Endothelial cell of umbilical vein (primary cell): ENCODE data around the gene KDM7A. TPM values are rescaled to one million over a fixed set of nuclear protein-coding genes. Genes with fewer than 3 reads are reported as not detected.

Source experiments
- BruUV-seq: library from RNA; stranded (reverse); fragments of 400-500 nt; replicated peaks from 2 replicates; lab custom pipeline; 2021; lab: Mats Ljungman, UMichigan
- CTCF ChIA-PET: fragments of 300-600, 350-600 bp; sonication (Branson Sonifier 250); formaldehyde crosslinking; loops from one replicate; lab custom pipeline; 2021; ENCODE audit warnings: antibody characterized with exemption, inconsistent platforms; lab: Charles Lee
- POLR2A ChIA-PET: fragments of 300-600, 350-600 bp; sonication (Branson Sonifier 250); formaldehyde crosslinking; loops from one replicate; lab custom pipeline; 2021; ENCODE audit warnings: antibody characterized with exemption, inconsistent platforms; lab: Charles Lee
- DNase-seq: peaks from one replicate; pipeline ENCODE4 v3.0.0-alpha.2; 2011; ENCODE audit warnings: low read depth, low spot score
- FAIRE-seq: peaks from 2 replicates; lab custom pipeline; 2011; peaks lifted over from hg19 to GRCh38; lab: Jason Lieb, UNC
- H2AFZ ChIP-seq: 2 replicates; pipeline ENCODE4 v1.6.0; 2012; ENCODE audit warnings: low read depth, low read length, control low read depth, inconsistent platforms
- H3K27ac ChIP-seq: 2 replicates; pipeline ENCODE4 v1.5.1; 2011; ENCODE audit warnings: low read depth, mild to moderate bottlenecking, control low read depth, low read length, moderate library complexity; ENCODE audit not compliant: insufficient read depth
- H3K27me3 ChIP-seq, 2 experiments: 2 replicates each; pipeline versions ENCODE4 v1.6.0 to v1.6.1; 2011; ENCODE audit warnings: low read length in 2 of 2, mixed read lengths in 1 of 2; ENCODE audit not compliant: control insufficient read depth in 2 of 2, insufficient read depth in 2 of 2
- H3K36me3 ChIP-seq, 2 experiments: 2 replicates in 1 of 2; 3 replicates in 1 of 2; pipeline ENCODE4 v1.5.1; 2011; ENCODE audit warnings: low read length in 2 of 2, mild to moderate bottlenecking in 1 of 2, moderate library complexity in 1 of 2; ENCODE audit not compliant: control insufficient read depth in 2 of 2, insufficient read depth in 2 of 2; ENCODE audit errors: extremely low read depth in 1 of 2
- H3K4me1 ChIP-seq: 3 replicates; pipeline ENCODE4 v1.5.1; 2011; ENCODE audit warnings: mild to moderate bottlenecking, low read length; ENCODE audit not compliant: control insufficient read depth, insufficient read depth; ENCODE audit errors: extremely low read depth
- H3K4me2 ChIP-seq: 2 replicates; pipeline ENCODE4 v1.6.1; 2011; ENCODE audit warnings: low read length, control low read depth, mixed read lengths; ENCODE audit not compliant: insufficient read depth
- H3K4me3 ChIP-seq, 3 experiments: fragments of 200-600 bp in 1 of 3; sonication (generic), shearing (Covaris generic) in 1 of 3; replicated peaks in 1 of 3; 2 replicates each; pipeline ENCODE4 v1.5.1; 2011 to 2016; ENCODE audit warnings: control low read depth in 3 of 3, low read length in 3 of 3, mild to moderate bottlenecking in 2 of 3, inconsistent platforms in 1 of 3, low read depth in 1 of 3, moderate library complexity in 1 of 3; ENCODE audit not compliant: insufficient read depth in 1 of 3
- H3K79me2 ChIP-seq: 2 replicates; pipeline ENCODE4 v1.6.0; 2012; ENCODE audit warnings: low read length, inconsistent platforms; ENCODE audit not compliant: control insufficient read depth, insufficient read depth
- H3K9ac ChIP-seq: replicated peaks from 2 replicates; pipeline ENCODE3; 2011; ENCODE audit warnings: low read length, control low read depth; ENCODE audit not compliant: insufficient read depth; ENCODE audit errors: extremely low read depth
- H3K9me1 ChIP-seq: replicated peaks from 3 replicates; pipeline ENCODE4 v1.6.0; 2011; ENCODE audit warnings: mild to moderate bottlenecking, low read length; ENCODE audit not compliant: control insufficient read depth, insufficient read depth; ENCODE audit errors: extremely low read depth
- H3K9me3 ChIP-seq: replicated peaks from 2 replicates; pipeline ENCODE4 v1.5.1; 2012; ENCODE audit warnings: low read length, inconsistent platforms; ENCODE audit not compliant: control insufficient read depth, insufficient read depth
- H4K20me1 ChIP-seq: replicated peaks from 2 replicates; pipeline ENCODE3; 2011; ENCODE audit warnings: mild to moderate bottlenecking, low read length; ENCODE audit not compliant: control insufficient read depth, insufficient read depth; ENCODE audit errors: extremely low read depth
- EZH2 ChIP-seq: IDR thresholded peaks from 2 replicates; pipeline ENCODE4 v1.6.1; 2012; ENCODE audit warnings: borderline replicate concordance, low read depth, mild to moderate bottlenecking, moderate library complexity, low read length, inconsistent platforms; ENCODE audit not compliant: severe bottlenecking
- FOS ChIP-seq: IDR thresholded peaks from 2 replicates; pipeline ENCODE4 v1.6.1; 2011; ENCODE audit warnings: mild to moderate bottlenecking, low read length, moderate library complexity, borderline replicate concordance; ENCODE audit not compliant: insufficient read depth
- GATA2 ChIP-seq: IDR thresholded peaks from 2 replicates; pipeline ENCODE4 v1.7.0; 2011; ENCODE audit warnings: low read depth, mild to moderate bottlenecking, moderate library complexity, mixed read lengths, low read length; ENCODE audit not compliant: insufficient read length, insufficient read depth
- JUN ChIP-seq: IDR thresholded peaks from 2 replicates; pipeline ENCODE4 v1.6.1; 2011; ENCODE audit warnings: borderline replicate concordance, low read depth; ENCODE audit not compliant: insufficient read length, insufficient read depth
- MYC ChIP-seq: IDR thresholded peaks from one replicate; pipeline ENCODE4 v1.6.1; 2011; ENCODE audit warnings: mild to moderate bottlenecking, low read depth, low read length
- POLR2A ChIP-seq: IDR thresholded peaks from 2 replicates; pipeline ENCODE4 v1.6.1; 2012; ENCODE audit warnings: low read depth, mild to moderate bottlenecking, control low read depth, low read length
- POLR2AphosphoS5 ChIP-seq: IDR thresholded peaks from 2 replicates; pipeline ENCODE4 v1.6.1; 2012; ENCODE audit warnings: low read depth, mild to moderate bottlenecking, control low read depth, low read length, moderate library complexity; ENCODE audit not compliant: insufficient read depth
- dilution Hi-C: fragments of 300-500 bp; cut with MboI; formaldehyde crosslinking; loops from one replicate; pipeline ENCODE4 v1.15.0; 2019; ENCODE audit warnings: low sequenced_read_pairs; ENCODE audit not compliant: extremely low pct_ligation_motif_present
- intact Hi-C: fragments of 100-400 bp; cut with micrococcal nuclease; formaldehyde crosslinking; loops from one replicate; pipeline ENCODE4 v1.10.0; 2022
- polyA plus RNA-seq, 4 experiments: library from polyadenylated mRNA; depleted of rRNA in 3 of 4; stranded (reverse) in 3 of 4; unstranded in 1 of 4; fragments of >200 nt; gene quantifications; 2 replicates each; pipeline versions ENCODE4 v1.2.1 to v1.2.3, GENCODE V29; 2011 to 2012; ENCODE audit warnings: missing spikeins in 1 of 4
- total RNA-seq: library from RNA; stranded (reverse); gene quantifications from 2 replicates; pipeline ENCODE4 v1.2.3, GENCODE V29; 2021
- TF ChIP-seq, protein P1 (sequence below): IDR thresholded peaks from 2 replicates; pipeline ENCODE4 v1.6.1; 2011; ENCODE audit not compliant: insufficient read depth, insufficient read length
- TF ChIP-seq, protein P2 (sequence below), 2 donors: IDR thresholded peaks; 1 replicate in 1 of 2; 2 replicates in 1 of 2; pipeline ENCODE4 v1.5.1; 2011; ENCODE audit warnings: low read length in 2 of 2, mild to moderate bottlenecking in 2 of 2, moderate library complexity in 2 of 2, control low read depth in 1 of 2, inconsistent platforms in 1 of 2, low read depth in 1 of 2; ENCODE audit not compliant: insufficient read depth in 1 of 2; ENCODE audit errors: extremely low read depth in 1 of 2

The KDM7A gene
- total and polyA plus RNA-seq, 2 donors (not counting 3 experiments of a cell fraction or from before 2014, with no cell fraction given), result 2.4 to 7.3 TPM

DNA sequence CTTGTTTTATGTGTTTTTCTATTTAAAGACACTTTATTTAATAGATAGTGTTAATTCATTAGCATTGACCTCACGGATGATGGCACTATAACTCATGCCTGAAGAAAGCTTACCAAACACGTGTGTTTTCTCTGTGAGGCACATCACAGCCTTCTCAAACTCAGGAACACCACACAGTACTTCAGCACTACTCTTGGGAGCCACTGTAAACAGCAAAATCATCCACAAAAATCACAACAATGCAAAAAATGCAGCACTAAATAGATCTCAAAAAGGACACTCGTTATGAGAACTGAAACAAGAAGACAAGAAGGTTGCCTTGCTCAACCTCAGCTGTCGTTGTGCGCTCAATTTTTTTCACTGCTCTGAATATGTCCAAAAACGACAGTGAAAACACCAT is 102.0 kb downstream of the KDM7A start:
- Histone ChIP-seq H3K9me1 (no peaks in the 10 kb centered on the region), H3K4me1 (no peaks in the 10 kb centered on the region), H3K79me2 (no peaks in the 10 kb centered on the region), H3K4me3 (no peak overlapping the region), H2AFZ (no peak overlapping the region), H3K36me3 (no peaks in the 10 kb centered on the region), H4K20me1 (no peaks in the 10 kb centered on the region), H3K9ac (no peak overlapping the region), H3K9me3 (no peaks in the 10 kb centered on the region), H3K27me3 (peaks cover 0 to 7% of the 10 kb centered on the region in 2 experiments), H3K27ac (no peak overlapping the region), H3K4me2 (no peak overlapping the region)
- ChIA-PET POLR2A (no interaction called here), CTCF (interaction anchor here (0.6 to 1.7 kb wide), 2 partner anchors 8 to 11 kb away, joined by 3 to 4 read pairs; no protein-coding TSS in a partner anchor)
- intact Hi-C loops, result no loop called here
- DNase-seq (no peak), FAIRE-seq (no peak)
- dilution Hi-C loops, result no loop called here
- no TSS peak for BruUV-seq
- TF ChIP-seq POLR2A (no peak), MYC (no peak), GATA2 (no peak), JUN (no peak), FOS (no peak), EZH2 (no peak), POLR2AphosphoS5 (no peak)
- TF ChIP-seq, protein P1, sequence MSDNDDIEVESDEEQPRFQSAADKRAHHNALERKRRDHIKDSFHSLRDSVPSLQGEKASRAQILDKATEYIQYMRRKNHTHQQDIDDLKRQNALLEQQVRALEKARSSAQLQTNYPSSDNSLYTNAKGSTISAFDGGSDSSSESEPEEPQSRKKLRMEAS, result no peak
- TF ChIP-seq, protein P2, sequence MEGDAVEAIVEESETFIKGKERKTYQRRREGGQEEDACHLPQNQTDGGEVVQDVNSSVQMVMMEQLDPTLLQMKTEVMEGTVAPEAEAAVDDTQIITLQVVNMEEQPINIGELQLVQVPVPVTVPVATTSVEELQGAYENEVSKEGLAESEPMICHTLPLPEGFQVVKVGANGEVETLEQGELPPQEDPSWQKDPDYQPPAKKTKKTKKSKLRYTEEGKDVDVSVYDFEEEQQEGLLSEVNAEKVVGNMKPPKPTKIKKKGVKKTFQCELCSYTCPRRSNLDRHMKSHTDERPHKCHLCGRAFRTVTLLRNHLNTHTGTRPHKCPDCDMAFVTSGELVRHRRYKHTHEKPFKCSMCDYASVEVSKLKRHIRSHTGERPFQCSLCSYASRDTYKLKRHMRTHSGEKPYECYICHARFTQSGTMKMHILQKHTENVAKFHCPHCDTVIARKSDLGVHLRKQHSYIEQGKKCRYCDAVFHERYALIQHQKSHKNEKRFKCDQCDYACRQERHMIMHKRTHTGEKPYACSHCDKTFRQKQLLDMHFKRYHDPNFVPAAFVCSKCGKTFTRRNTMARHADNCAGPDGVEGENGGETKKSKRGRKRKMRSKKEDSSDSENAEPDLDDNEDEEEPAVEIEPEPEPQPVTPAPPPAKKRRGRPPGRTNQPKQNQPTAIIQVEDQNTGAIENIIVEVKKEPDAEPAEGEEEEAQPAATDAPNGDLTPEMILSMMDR (IDR thresholded peaks at IDR 0.05; ENCODE audit: extremely low read depth in 1 of 2, insufficient read depth in 1 of 2, low read depth in 1 of 2, low read length in 2 of 2), result no peak
